A673 (cell line): Measurements from ENCODE around the gene NTN1.

Experiments
- EZH2 ChIP-seq: fragments of 200-600 bp; sonication (generic); IDR thresholded peaks from 2 replicates; pipeline ENCODE4 v1.6.1; 2017; ENCODE audit warnings: borderline replicate concordance, low read depth, mild to moderate bottlenecking, mixed read lengths, antibody characterized with exemption, low read length; ENCODE audit not compliant: poor library complexity, severe bottlenecking
- TF ChIP-seq, protein P1 (sequence below): fragments of 300-800, 200-600 bp; sonication (generic); conservative IDR thresholded peaks from 2 replicates; pipeline ENCODE4 v1.5.1; 2017; ENCODE audit warnings: low read depth, mild to moderate bottlenecking, antibody characterized with exemption, low read length, moderate library complexity, mixed read lengths

DNA sequence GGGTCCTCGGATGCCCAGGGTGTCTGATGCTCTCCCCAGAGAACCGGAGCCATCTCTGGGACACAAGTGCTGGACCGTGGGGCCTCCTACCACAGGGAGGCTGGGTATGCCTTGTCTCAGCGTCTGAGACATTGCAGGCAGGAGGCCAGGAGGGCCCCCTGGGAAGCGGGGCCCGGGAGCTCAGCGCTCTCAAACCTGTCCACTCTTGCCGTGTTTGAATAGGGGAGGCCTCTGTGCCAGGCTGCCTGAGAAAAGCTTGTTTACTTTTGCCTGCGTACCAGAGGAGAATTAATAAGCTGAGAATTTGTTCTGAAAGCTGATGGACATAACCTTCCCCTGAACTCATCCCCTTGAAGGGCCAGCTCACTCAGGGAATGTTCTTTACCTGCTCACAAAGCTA, 163.8 kb downstream of the NTN1 start:
- TF ChIP-seq, protein P1, sequence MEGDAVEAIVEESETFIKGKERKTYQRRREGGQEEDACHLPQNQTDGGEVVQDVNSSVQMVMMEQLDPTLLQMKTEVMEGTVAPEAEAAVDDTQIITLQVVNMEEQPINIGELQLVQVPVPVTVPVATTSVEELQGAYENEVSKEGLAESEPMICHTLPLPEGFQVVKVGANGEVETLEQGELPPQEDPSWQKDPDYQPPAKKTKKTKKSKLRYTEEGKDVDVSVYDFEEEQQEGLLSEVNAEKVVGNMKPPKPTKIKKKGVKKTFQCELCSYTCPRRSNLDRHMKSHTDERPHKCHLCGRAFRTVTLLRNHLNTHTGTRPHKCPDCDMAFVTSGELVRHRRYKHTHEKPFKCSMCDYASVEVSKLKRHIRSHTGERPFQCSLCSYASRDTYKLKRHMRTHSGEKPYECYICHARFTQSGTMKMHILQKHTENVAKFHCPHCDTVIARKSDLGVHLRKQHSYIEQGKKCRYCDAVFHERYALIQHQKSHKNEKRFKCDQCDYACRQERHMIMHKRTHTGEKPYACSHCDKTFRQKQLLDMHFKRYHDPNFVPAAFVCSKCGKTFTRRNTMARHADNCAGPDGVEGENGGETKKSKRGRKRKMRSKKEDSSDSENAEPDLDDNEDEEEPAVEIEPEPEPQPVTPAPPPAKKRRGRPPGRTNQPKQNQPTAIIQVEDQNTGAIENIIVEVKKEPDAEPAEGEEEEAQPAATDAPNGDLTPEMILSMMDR: no peak
- no peak for TF ChIP-seq EZH2
